CD14-positive monocyte (primary cell): Measurements from ENCODE around the gene HS6ST3. TPM values are rescaled to one million over a fixed set of nuclear protein-coding genes. Genes with fewer than 3 reads are reported as not detected.

Source experiments
- DNase-seq, 3 donors: peaks; one replicate each; pipeline ENCODE4 v3.0.0-alpha.2; 2011 to 2022
- H2AFZ ChIP-seq: 2 replicates; pipeline ENCODE4 v1.6.0; 2012; ENCODE audit warnings: mild to moderate bottlenecking, low read depth, low read length, inconsistent platforms; ENCODE audit not compliant: insufficient read depth, poor library complexity, severe bottlenecking
- H3K27ac ChIP-seq, 2 donors: 1 replicate in 1 of 2; 2 replicates in 1 of 2; pipeline ENCODE4 v1.5.1; 2012 to 2013; ENCODE audit warnings: low read length in 2 of 2, control low read depth in 1 of 2, inconsistent platforms in 1 of 2, low read depth in 1 of 2, mild to moderate bottlenecking in 1 of 2
- H3K27me3 ChIP-seq, 2 donors: one replicate each; pipeline versions ENCODE4 v1.6.0 to v1.6.1; 2011 to 2013; ENCODE audit warnings: low read length in 2 of 2; ENCODE audit not compliant: control insufficient read depth in 2 of 2, insufficient read depth in 2 of 2
- H3K36me3 ChIP-seq, 2 donors: replicated peaks in 1 of 2; 1 replicate in 1 of 2; 2 replicates in 1 of 2; pipeline versions ENCODE4 v1.5.1 to v1.6.1; 2012 to 2013; ENCODE audit warnings: low read length in 2 of 2, control low read depth in 1 of 2, inconsistent platforms in 1 of 2, mild to moderate bottlenecking in 1 of 2; ENCODE audit not compliant: insufficient read depth in 2 of 2, control insufficient read depth in 1 of 2
- H3K4me1 ChIP-seq, 2 donors: 1 replicate in 1 of 2; 2 replicates in 1 of 2; pipeline versions ENCODE4 v1.5.1 to v1.6.1; 2012 to 2013; ENCODE audit warnings: low read length in 2 of 2, control low read depth in 1 of 2, inconsistent platforms in 1 of 2, mild to moderate bottlenecking in 1 of 2, moderate library complexity in 1 of 2; ENCODE audit not compliant: insufficient read depth in 2 of 2, control insufficient read depth in 1 of 2
- H3K4me2 ChIP-seq: replicated peaks from 2 replicates; pipeline ENCODE3; 2012; ENCODE audit warnings: low read length, moderate library complexity, mild to moderate bottlenecking; ENCODE audit not compliant: poor library complexity, severe bottlenecking; ENCODE audit errors: extremely low read depth
- H3K4me3 ChIP-seq, 3 experiments: fragments of 200-600 bp in 1 of 3; sonication (generic) in 1 of 3; replicated peaks in 1 of 3; 1 replicate in 2 of 3; 2 replicates in 1 of 3; pipeline ENCODE4 v1.5.1; 2011 to 2013; ENCODE audit warnings: low read length in 3 of 3, mild to moderate bottlenecking in 3 of 3, control low read depth in 2 of 3, low read depth in 2 of 3, inconsistent platforms in 1 of 3, moderate library complexity in 1 of 3
- H3K79me2 ChIP-seq: 2 replicates; pipeline ENCODE4 v1.6.0; 2012; ENCODE audit warnings: mild to moderate bottlenecking, control low read depth, inconsistent platforms, low read length, moderate library complexity; ENCODE audit not compliant: insufficient read depth
- H3K9ac ChIP-seq: 2 replicates; pipeline ENCODE4 v1.6.0; 2017; ENCODE audit warnings: low read length, mild to moderate bottlenecking; ENCODE audit not compliant: insufficient read depth, poor library complexity, severe bottlenecking
- H3K9me3 ChIP-seq, 2 donors: replicated peaks in 1 of 2; 1 replicate in 1 of 2; 2 replicates in 1 of 2; pipeline versions ENCODE4 v1.5.1 to v1.6.1; 2012 to 2013; ENCODE audit warnings: low read length in 2 of 2, control low read depth in 1 of 2; ENCODE audit not compliant: control insufficient read depth in 1 of 2, insufficient read depth in 1 of 2
- H4K20me1 ChIP-seq: 2 replicates; pipeline ENCODE4 v1.6.0; 2012; ENCODE audit warnings: mild to moderate bottlenecking, low read length, control low read depth, moderate library complexity; ENCODE audit not compliant: insufficient read depth
- H3K27ac Mint-ChIP-seq, 7 donors: one replicate each; pipeline ENCODE4 v1.8.0; 2020; ENCODE audit warnings: mild to moderate bottlenecking in 7 of 7, mixed read lengths in 7 of 7, moderate library complexity in 6 of 7, inconsistent platforms in 2 of 7
- H3K27me3 Mint-ChIP-seq, 3 donors: one replicate each; pipeline ENCODE4 v1.8.0; 2021 to 2022; ENCODE audit warnings: low read depth in 3 of 3, mild to moderate bottlenecking in 3 of 3, mixed read lengths in 3 of 3, moderate library complexity in 3 of 3, inconsistent platforms in 1 of 3
- H3K36me3 Mint-ChIP-seq, 2 donors: one replicate each; pipeline ENCODE4 v1.8.0; 2020; ENCODE audit warnings: mixed read lengths in 2 of 2, inconsistent platforms in 1 of 2, mild to moderate bottlenecking in 1 of 2
- H3K4me1 Mint-ChIP-seq: one replicate; pipeline ENCODE4 v1.8.0; 2020; ENCODE audit warnings: mild to moderate bottlenecking, mixed read lengths
- H3K4me3 Mint-ChIP-seq, 2 donors: one replicate each; pipeline ENCODE4 v1.8.0; 2020; ENCODE audit warnings: mild to moderate bottlenecking in 2 of 2, mixed read lengths in 2 of 2, moderate library complexity in 1 of 2
- H3K9me3 Mint-ChIP-seq, 7 donors: one replicate each; pipeline ENCODE4 v1.8.0; 2020 to 2022; ENCODE audit warnings: mixed read lengths in 7 of 7, mild to moderate bottlenecking in 6 of 7, moderate library complexity in 6 of 7, inconsistent platforms in 2 of 7
- WGBS: methylation state at CpG from one replicate; pipeline ENCODE4 v1.1.5; 2013; ENCODE audit warnings: missing lambda C conversion rate; ENCODE audit not compliant: insufficient coverage; 5-methylcytosine and 5-hydroxymethylcytosine counted together
- intact Hi-C, 2 donors: fragments of 100-400 bp; cut with micrococcal nuclease; formaldehyde crosslinking; loops; one replicate each; pipeline versions ENCODE4 v1.15.0 to v1.15.1; 2023
- polyA plus RNA-seq, 3 donors: library from polyadenylated mRNA; depleted of rRNA in 1 of 3; unstranded in 2 of 3; stranded (reverse) in 1 of 3; fragments of 300-500 nt in 2 of 3; fragments of >200 nt in 1 of 3; fragmentation: Illumina TruSeq in 2 of 3; gene quantifications; 1 replicate in 2 of 3; 2 replicates in 1 of 3; pipeline ENCODE4 v1.2.3, GENCODE V29; 2012 to 2021
- TF ChIP-seq, protein P1 (sequence below): fragments of 200-600 bp; IDR thresholded peaks from one replicate; pipeline ENCODE4 v1.8.0; 2022; ENCODE audit warnings: antibody characterized with exemption, mild to moderate bottlenecking

HS6ST3 gene
- polyA plus RNA-seq, 3 donors: not detected

DNA sequence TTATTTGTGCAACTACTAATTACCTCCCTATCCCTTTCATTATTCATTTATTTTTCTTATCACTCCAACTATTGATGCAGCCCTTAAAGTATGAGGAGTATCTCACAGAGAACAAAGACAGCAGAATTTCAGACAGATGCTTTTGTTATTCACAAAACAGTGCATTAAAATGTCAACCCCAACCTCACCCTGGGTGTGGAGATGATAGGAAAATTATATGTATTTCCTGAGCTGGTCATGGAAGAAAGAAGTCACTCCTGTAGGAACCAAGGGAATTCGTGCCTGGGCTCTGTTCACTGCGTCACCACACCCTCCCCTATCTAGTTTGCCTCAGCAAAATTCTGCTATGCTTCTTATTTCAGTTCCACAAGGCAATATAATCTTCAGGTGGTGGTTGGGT lies 588.9 kb downstream of the HS6ST3 start:
- Histone ChIP-seq H3K27ac (no peak overlapping the region), H3K9me3 (peaks cover 16 to 26% of the 10 kb centered on the region in 2 donors), H2AFZ (no peak overlapping the region), H3K4me2 (no peak overlapping the region), H3K4me1 (no peaks in the 10 kb centered on the region), H4K20me1 (no peaks in the 10 kb centered on the region), H3K9ac (no peak overlapping the region), H3K4me3 (no peak overlapping the region), H3K27me3 (no peaks in the 10 kb centered on the region), H3K36me3 (no peaks in the 10 kb centered on the region), H3K79me2 (no peaks in the 10 kb centered on the region)
- TF ChIP-seq, protein P1, sequence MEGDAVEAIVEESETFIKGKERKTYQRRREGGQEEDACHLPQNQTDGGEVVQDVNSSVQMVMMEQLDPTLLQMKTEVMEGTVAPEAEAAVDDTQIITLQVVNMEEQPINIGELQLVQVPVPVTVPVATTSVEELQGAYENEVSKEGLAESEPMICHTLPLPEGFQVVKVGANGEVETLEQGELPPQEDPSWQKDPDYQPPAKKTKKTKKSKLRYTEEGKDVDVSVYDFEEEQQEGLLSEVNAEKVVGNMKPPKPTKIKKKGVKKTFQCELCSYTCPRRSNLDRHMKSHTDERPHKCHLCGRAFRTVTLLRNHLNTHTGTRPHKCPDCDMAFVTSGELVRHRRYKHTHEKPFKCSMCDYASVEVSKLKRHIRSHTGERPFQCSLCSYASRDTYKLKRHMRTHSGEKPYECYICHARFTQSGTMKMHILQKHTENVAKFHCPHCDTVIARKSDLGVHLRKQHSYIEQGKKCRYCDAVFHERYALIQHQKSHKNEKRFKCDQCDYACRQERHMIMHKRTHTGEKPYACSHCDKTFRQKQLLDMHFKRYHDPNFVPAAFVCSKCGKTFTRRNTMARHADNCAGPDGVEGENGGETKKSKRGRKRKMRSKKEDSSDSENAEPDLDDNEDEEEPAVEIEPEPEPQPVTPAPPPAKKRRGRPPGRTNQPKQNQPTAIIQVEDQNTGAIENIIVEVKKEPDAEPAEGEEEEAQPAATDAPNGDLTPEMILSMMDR: no peak
- no peak for DNase-seq
- Mint-ChIP-seq H3K36me3 (no peaks in the 10 kb centered on the region), H3K27me3 (peaks cover 0 to 2% (median 0%) of the 10 kb centered on the region in 3 donors), H3K9me3 (peaks cover 0 to 16% (median 8%) of the 10 kb centered on the region in 7 donors), H3K27ac (no peak overlapping the region), H3K4me1 (no peaks in the 10 kb centered on the region), H3K4me3 (no peak overlapping the region)
- intact Hi-C loops: no loop called here
- WGBS: no CpG with 5 or more reads among the region's 2 CpGs

DNA sequence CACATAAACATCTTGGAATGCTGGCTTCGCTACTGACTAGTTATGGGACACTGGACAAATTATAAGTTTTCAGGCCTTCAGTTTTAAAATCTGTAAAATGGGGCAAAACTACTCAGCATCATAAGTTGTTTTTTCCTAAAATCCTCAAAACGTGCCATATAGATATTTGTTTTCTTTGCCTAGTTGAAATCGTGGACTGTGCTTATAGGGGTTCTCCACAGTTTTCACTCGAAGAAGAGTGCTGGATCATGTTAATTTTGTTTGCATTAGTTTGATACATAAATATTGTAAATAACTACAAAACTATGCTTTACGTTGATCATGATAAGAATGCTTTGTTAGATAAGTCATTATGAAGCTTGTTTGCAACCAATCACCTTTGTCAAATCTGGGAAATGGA lies 591.0 kb downstream of the HS6ST3 start:
- intact Hi-C loops: no loop called here
- Histone ChIP-seq H4K20me1 (no peaks in the 10 kb centered on the region), H3K27ac (no peak overlapping the region), H3K4me2 (no peak overlapping the region), H3K9me3 (peaks cover 9 to 16% of the 10 kb centered on the region in 2 donors), H3K27me3 (no peaks in the 10 kb centered on the region), H3K4me1 (no peaks in the 10 kb centered on the region), H2AFZ (no peak overlapping the region), H3K79me2 (no peaks in the 10 kb centered on the region), H3K4me3 (no peak overlapping the region), H3K9ac (no peak overlapping the region), H3K36me3 (no peaks in the 10 kb centered on the region)
- H3K27ac Mint-ChIP-seq: no peak overlapping the region
- peaks cover 0 to 10% (median 5%) of the 10 kb centered on the region in 7 donors for H3K9me3 Mint-ChIP-seq
- TF ChIP-seq, protein P1: no peak
- H3K36me3 Mint-ChIP-seq: no peaks in the 10 kb centered on the region
- DNase-seq: no peak
- no peak overlapping the region for H3K4me3 Mint-ChIP-seq
- no peaks in the 10 kb centered on the region for H3K4me1 Mint-ChIP-seq
- WGBS: no CpG with 5 or more reads among the region's 5 CpGs
- H3K27me3 Mint-ChIP-seq: peaks cover 0 to 2% (median 0%) of the 10 kb centered on the region in 3 donors
